DND-41 (cell line): ENCODE results near the gene BMP7.

Experiments used
- ATAC-seq: fragments of 200-7000 bp; cut with Tn5 transposase; 3 replicates; pipeline ENCODE4 v1.9.1; 2021; ENCODE audit warnings: low read depth; ENCODE audit not compliant: insufficient read depth
- DNase-seq: peaks from one replicate; pipeline ENCODE4 v3.0.0-alpha.2; 2020
- H2AFZ ChIP-seq: 2 replicates; pipeline ENCODE4 v1.6.0; 2012; ENCODE audit warnings: low read depth, low read length
- H3K27ac ChIP-seq: 2 replicates; pipeline ENCODE4 v1.5.1; 2012; ENCODE audit warnings: low read length, inconsistent platforms
- H3K27me3 ChIP-seq: fragments of 200-600 bp; sonication (generic); 2 replicates; pipeline ENCODE4 v1.6.0; 2012; ENCODE audit warnings: low read length, mild to moderate bottlenecking, inconsistent platforms; ENCODE audit not compliant: insufficient read depth, poor library complexity
- H3K36me3 ChIP-seq: 2 replicates; pipeline ENCODE4 v1.5.1; 2012; ENCODE audit warnings: low read length, inconsistent platforms; ENCODE audit not compliant: insufficient read depth
- H3K4me1 ChIP-seq: 2 replicates; pipeline ENCODE4 v1.5.1; 2012; ENCODE audit warnings: mild to moderate bottlenecking, low read length; ENCODE audit not compliant: insufficient read depth
- H3K4me2 ChIP-seq: 2 replicates; pipeline ENCODE4 v1.6.0; 2012; ENCODE audit warnings: mild to moderate bottlenecking, moderate library complexity, low read length, inconsistent platforms; ENCODE audit not compliant: insufficient read depth
- H3K4me3 ChIP-seq, 2 experiments: fragments of 200-600 bp in 1 of 2; shearing (Covaris generic) in 1 of 2; 2 replicates each; pipeline ENCODE4 v1.5.1; 2012 to 2016; ENCODE audit warnings: inconsistent platforms in 2 of 2, low read length in 2 of 2, mild to moderate bottlenecking in 2 of 2, low read depth in 1 of 2, moderate library complexity in 1 of 2
- H3K79me2 ChIP-seq: 2 replicates; pipeline ENCODE4 v1.6.0; 2012; ENCODE audit warnings: low read length, inconsistent platforms; ENCODE audit not compliant: insufficient read depth
- H3K9ac ChIP-seq: 2 replicates; pipeline ENCODE4 v1.6.0; 2012; ENCODE audit warnings: low read depth, mild to moderate bottlenecking, inconsistent platforms, low read length, moderate library complexity
- H3K9me3 ChIP-seq: 2 replicates; pipeline ENCODE4 v1.5.1; 2012; ENCODE audit warnings: low read length, moderate library complexity, mild to moderate bottlenecking, inconsistent platforms; ENCODE audit not compliant: insufficient read depth, severe bottlenecking
- H4K20me1 ChIP-seq: 2 replicates; pipeline ENCODE4 v1.6.0; 2012; ENCODE audit warnings: low read length; ENCODE audit not compliant: insufficient read depth
- EZH2 ChIP-seq: IDR thresholded peaks from 3 replicates; pipeline ENCODE4 v1.6.1; 2012; ENCODE audit warnings: borderline replicate concordance, low read depth, mild to moderate bottlenecking, moderate library complexity, low read length, inconsistent platforms; ENCODE audit not compliant: severe bottlenecking
- TF ChIP-seq, protein P1 (sequence below): IDR thresholded peaks from 2 replicates; pipeline ENCODE4 v1.5.1; 2012; ENCODE audit warnings: borderline replicate concordance, low read length, moderate library complexity, mild to moderate bottlenecking; ENCODE audit not compliant: poor library complexity, severe bottlenecking; ENCODE audit errors: extremely low read depth

The BMP7 gene

DNA sequence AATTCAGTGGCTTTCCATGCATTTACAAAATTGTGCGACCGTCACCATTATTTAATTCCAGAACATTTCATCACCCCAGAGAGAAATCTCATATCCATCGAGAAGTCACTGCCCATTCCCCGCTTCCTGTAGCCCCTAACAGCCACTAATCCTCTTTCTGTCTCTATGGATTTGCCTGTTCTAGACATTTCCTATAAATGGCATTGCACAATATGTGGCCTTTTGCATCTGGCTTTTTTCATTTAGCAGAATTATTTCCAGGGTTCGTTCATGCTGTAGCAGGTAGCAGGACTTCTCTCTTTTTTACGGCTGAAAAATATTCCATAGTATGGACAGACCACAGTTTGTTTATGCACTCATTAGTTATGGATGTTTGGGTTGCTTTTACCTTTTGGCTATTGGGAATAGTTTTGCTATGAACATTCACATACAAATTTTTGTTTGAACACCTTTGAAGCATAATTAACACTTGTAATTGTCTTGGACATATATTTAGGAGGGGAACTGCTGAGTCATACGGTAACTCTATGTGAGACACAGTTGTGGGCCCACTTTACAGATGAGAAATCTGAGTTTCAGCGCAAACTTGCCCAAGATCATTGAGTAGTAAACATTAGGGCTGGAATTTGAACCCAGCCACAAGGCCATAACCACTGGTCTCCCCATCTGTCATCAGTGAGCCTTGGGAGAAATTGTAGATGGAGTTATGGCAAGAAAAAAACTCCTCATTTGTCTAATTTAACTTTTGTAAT lies 126.9 kb downstream of the BMP7 start:
- DNase-seq (no peak), ATAC-seq (no peak)
- no peaks in the 10 kb centered on the region for H3K36me3 ChIP-seq
- no peaks in the 10 kb centered on the region for H3K4me1 ChIP-seq
- H2AFZ ChIP-seq: no peak overlapping the region
- no peak overlapping the region for H3K4me2 ChIP-seq
- H3K27ac ChIP-seq: no peak overlapping the region
- peaks cover 9% of the 10 kb centered on the region for H3K27me3 ChIP-seq
- no peak overlapping the region for H3K4me3 ChIP-seq
- H3K79me2 ChIP-seq: no peaks in the 10 kb centered on the region
- TF ChIP-seq, protein P1, sequence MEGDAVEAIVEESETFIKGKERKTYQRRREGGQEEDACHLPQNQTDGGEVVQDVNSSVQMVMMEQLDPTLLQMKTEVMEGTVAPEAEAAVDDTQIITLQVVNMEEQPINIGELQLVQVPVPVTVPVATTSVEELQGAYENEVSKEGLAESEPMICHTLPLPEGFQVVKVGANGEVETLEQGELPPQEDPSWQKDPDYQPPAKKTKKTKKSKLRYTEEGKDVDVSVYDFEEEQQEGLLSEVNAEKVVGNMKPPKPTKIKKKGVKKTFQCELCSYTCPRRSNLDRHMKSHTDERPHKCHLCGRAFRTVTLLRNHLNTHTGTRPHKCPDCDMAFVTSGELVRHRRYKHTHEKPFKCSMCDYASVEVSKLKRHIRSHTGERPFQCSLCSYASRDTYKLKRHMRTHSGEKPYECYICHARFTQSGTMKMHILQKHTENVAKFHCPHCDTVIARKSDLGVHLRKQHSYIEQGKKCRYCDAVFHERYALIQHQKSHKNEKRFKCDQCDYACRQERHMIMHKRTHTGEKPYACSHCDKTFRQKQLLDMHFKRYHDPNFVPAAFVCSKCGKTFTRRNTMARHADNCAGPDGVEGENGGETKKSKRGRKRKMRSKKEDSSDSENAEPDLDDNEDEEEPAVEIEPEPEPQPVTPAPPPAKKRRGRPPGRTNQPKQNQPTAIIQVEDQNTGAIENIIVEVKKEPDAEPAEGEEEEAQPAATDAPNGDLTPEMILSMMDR: no peak
- no peaks in the 10 kb centered on the region for H3K9me3 ChIP-seq
- H3K9ac ChIP-seq: no peak overlapping the region
- H4K20me1 ChIP-seq: no peaks in the 10 kb centered on the region; the same call in 1 of the 2 replicates

DNA sequence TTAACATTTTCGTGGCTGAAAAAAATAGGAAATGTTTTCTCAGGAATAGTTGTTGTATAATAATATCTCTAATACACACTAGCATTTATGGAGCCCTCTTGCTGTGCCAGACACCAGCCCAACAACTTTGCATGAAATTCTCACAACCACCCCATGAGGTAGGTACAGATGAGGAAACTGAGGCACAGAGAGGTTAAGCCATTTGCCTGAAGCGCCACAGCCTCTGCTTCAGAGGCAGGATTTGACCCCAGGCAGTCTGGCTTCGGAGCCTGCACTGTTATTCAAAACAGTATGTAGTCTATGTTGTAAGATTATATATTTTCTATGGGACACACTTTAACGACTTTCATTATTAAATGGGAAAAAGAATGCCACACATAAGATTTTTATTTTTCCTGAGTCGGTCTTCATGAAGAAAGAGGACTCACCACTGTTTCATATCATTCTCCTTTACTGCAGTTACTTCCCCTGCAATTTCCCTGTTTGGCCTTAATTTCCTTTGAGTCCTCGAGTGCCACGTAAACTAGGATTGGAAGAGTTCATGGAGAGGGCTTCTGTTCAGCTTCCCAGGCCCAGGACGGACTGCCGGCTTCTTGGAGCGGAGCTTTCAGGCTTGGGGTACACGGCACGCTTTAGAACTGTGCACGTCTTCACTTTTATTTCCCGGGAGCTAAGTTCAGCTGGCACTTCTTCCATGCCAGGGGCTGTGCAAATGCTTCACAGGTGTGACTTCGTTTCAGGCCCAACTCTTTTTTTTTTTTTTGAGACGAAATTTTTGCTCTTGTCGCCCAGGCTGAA lies 128.0 kb downstream of the BMP7 start:
- Histone ChIP-seq H3K4me2 (no peak overlapping the region), H3K36me3 (no peaks in the 10 kb centered on the region), H3K9ac (no peak overlapping the region), H3K27me3 (peaks cover 6% of the 10 kb centered on the region), H3K4me1 (no peaks in the 10 kb centered on the region), H3K9me3 (no peaks in the 10 kb centered on the region), H3K27ac (no peak overlapping the region), H4K20me1 (no peaks in the 10 kb centered on the region; the same call in 1 of the 2 replicates), H3K79me2 (no peaks in the 10 kb centered on the region), H2AFZ (no peak overlapping the region), H3K4me3 (no peak overlapping the region)
- DNase-seq (no peak), ATAC-seq (no peak)
- TF ChIP-seq, protein P1: no peak
- no peak for TF ChIP-seq EZH2

DNA sequence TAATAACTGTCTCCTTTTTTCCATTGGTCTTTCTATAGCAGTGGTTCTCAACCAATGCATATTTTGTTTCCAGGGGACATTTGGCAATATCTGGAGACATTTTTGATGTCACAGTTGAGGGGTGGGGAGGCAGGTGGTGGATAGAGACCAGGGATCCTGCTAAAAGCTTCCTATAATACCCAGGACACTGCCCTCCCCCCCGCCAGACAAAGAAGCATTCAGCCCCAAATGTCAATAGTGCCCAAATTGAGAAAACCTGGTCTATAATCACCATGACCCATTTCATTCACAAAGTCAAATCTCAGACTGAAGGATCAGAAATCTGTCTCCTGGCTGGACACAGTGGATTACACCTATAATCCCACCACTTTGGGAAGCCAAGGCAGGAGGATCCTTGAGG lies 128.8 kb downstream of the BMP7 start:
- H3K27me3 ChIP-seq: no peaks in the 10 kb centered on the region
- H3K9me3 ChIP-seq: no peaks in the 10 kb centered on the region
- no peaks in the 10 kb centered on the region for H3K36me3 ChIP-seq
- TF ChIP-seq, protein P1: no peak
- no peak for TF ChIP-seq EZH2
- H3K79me2 ChIP-seq: no peaks in the 10 kb centered on the region
- no peak overlapping the region for H3K27ac ChIP-seq
- H4K20me1 ChIP-seq: no peaks in the 10 kb centered on the region; the same call in 1 of the 2 replicates
- no peak overlapping the region for H2AFZ ChIP-seq
- H3K4me2 ChIP-seq: no peak overlapping the region
- DNase-seq (no peak), ATAC-seq (no peak)
- no peak overlapping the region for H3K4me3 ChIP-seq
- no peaks in the 10 kb centered on the region for H3K4me1 ChIP-seq
- H3K9ac ChIP-seq: no peak overlapping the region
